Neural progenitor cell (in vitro differentiated cells): Measurements from ENCODE around the gene SH3GL2.

Source experiments
- CTCF ChIP-seq: fragments of 200-600 bp; sonication (generic); IDR thresholded peaks from 2 replicates; pipeline ENCODE4 v1.5.1; 2017; ENCODE audit warnings: antibody characterized with exemption, mild to moderate bottlenecking
- EZH2 ChIP-seq: fragments of 200-600 bp; sonication (generic); IDR thresholded peaks from 2 replicates; pipeline ENCODE4 v1.6.1; 2017; ENCODE audit warnings: antibody characterized with exemption, mild to moderate bottlenecking, moderate library complexity

DNA sequence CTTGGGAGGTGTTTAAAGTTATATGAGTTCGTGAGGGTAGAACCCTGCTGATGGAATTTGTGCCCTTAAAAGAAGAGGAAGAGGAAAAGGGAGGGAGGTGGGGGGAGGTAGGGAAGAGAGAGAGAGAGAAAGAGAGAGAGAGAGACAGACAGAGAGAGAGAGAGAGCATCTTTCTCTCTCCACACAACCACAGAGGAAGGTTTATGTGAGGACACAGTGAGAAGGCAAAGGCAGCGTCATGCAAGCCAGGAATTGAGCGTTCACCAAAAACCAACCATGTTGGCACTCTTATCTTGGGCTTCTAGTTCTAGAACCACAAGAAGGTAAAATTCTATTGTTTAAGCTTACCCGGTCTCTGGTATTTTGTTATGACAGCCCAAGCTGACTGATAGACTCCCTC lies 152.4 kb downstream of the SH3GL2 start:
- TF ChIP-seq CTCF: no peak
- TF ChIP-seq EZH2: no peak
